T follicular helper cell (primary cell): ENCODE results near the gene YPEL5.
A peak's percentile ranks its signal among the peaks of the same experiment; 100 is the strongest.

ENCODE experiments used
- DNase-seq: peaks from one replicate; pipeline ENCODE4 v3.0.0-alpha.2; 2020; ENCODE audit warnings: low read depth

Gene YPEL5

DNA sequence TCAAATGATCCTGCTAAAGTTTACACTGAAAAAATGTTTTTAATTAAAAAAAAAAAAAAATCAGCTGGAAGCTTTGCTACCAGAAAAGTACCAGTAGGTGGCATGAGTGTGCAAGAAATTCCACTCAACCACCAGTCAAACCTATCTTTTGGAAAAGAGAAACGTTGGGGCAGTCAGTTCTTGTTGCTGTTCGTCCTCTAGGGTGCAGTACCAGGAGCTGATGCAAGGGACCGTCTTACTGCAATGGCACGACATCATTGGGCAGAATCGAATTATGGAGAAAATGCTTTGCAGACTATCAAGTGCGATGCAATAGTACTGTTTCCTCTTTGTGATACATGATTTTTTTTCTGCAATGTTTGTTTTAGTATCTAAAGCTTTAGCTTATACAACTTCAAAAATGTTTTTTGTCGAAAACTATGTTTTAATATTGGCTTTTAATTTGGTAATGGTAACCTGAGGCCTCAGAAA lies 18.3 kb downstream of the YPEL5 start:
- peak; percentile 42 for DNase-seq

DNA sequence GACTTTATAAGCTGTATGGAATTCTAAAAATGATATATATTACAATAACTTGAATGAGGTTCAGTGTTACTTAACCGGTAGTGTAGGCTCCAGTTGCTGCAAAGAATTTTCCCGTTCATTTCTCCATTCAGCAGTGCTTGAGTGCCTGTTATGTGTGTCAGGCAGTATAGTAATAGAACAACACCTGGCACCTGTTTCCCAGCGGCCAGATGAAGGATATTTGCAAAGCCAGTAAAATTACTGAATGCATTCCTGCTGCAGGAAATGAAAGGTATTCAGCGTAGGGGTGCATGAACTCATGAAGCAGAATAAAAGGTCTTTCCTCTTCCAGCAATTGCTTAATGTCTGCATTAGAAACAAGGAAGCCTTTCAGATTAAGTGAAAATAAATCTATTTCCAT lies 18.8 kb downstream of the YPEL5 start:
- no peak for DNase-seq

DNA sequence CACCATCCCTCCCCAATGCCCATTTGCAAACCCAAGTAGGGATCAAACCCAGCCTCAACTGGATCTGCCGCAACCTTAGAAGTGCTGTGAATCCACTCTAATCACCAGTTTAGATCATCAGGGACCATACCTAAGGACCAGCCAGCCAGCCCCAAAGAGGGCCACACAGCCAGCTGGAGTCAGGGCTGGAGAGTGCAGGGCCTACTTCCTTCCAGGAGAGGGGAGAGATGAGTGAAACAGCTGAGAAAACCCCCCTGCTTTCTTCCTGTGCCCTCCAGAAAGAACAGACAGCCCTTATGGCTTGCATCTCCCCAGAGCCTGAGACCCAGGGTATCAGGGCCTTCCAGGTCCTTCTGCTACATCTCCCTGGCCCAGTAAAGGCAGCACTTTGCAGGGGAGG lies 25.8 kb downstream of the YPEL5 start:
- DNase-seq, result no peak

DNA sequence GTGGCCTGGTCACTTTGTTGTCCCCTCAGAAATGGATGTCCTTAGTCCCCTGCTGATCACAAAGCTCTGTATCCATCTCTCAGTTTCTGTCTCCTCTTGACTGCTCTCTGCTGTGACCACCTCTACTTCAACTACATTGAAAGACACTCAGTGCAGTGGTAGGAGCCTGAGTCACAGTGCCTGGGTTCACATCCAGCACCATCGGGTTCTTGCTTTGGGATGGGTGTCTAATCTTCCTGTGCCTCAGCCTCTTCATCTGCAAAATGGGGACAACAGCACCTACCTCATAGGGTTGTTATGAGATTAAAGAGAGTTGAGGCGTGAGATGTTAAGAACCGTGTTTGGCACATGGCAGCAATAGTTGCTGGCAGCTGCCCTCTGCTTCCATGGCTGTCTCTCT lies 30.6 kb downstream of the YPEL5 start:
- no peak for DNase-seq

DNA sequence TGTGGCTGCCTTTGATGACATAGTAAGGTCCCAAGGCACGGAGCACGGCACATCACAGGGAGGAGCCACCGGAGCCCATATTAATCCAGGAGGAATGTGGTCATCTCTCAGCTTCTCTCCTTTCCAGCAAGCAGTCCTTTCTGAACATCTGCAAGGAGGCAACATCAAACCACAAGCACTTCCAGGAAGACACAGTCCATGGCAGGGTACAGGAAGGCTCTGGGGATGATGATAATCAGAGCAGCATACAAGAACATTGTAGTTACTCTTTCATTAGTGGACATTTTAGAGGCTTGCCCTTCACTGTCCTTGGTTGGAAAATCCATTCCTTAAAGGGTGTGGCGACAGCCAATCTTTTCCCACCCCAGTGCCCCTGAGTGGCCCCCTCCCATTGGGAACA lies 31.1 kb downstream of the YPEL5 start:
- DNase-seq, result no peak

DNA sequence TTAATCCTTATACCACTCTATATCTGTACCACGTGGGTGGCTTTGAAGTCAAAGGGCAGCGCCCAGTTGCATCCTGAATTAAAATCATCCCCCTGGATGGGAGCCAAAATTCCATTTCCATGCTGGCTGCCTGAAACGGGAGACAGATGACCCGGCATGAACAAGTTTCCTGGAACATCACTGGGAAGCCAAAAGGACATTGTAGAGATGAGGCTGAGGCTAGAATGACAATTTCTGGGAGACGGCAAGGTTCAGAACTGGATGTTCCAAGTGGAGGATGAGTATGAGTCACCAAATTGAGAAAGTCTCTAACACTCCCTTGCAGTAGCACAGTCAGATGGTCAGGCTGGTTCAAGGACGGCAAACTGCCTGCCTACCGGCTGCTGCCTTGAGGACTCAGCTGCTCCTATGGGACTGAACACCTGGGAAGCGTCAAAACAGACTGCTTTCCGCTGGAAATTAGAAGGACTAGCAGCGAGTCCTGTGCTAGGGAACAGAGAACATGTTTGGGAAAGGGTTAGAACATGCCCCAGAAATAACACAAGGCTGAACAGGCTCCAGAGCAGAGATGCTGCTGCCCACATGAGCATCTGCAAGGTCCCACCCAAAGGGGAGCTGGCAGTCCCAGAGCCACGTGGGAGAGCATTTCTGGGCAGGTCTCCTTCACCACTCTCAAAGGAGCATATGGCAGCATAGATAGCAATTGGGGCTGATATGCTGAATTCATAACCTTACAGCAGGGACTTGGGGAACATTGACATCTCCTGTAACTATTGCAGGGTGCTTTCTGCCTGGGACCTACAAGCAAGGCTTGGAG lies 32.0 kb downstream of the YPEL5 start:
- no peak for DNase-seq

DNA sequence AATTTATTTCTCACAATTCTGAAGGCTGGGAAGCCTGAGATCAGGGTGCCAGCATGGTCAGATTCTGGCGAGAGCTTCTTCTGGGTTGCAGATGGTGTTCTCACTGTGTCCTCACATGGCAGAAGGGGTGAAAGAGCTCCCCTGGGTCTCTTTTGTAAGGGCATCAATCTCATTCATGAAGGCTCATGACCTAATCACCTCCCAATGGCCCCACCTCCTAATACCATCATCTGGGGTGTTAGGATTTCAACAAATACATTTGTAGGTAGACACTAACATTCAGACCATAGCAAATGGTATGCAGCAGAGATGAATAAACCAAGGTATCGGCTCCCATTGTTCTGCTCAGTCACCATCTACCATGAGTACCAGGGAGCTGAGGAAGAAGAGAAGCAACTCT lies 32.7 kb downstream of the YPEL5 start:
- DNase-seq, result no peak

DNA sequence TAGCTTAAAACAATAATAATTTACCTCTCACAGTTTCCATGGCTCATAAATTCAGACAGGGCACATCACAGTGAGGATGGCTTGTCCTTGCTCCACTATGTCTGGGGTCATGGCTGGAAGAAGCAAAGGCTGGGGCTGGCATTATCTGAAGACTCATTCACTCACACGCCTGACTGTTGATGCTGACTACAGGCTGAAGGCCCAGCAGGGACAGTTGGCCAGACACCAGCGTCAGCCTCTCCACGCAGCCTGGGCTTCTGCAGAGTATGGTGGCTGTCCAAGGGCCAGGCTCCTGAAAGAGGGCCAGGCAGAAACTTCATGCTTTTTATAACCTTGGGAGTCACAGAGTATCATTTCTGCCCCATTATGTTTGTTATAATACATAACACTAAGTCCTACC lies 33.4 kb downstream of the YPEL5 start:
- DNase-seq, result no peak

DNA sequence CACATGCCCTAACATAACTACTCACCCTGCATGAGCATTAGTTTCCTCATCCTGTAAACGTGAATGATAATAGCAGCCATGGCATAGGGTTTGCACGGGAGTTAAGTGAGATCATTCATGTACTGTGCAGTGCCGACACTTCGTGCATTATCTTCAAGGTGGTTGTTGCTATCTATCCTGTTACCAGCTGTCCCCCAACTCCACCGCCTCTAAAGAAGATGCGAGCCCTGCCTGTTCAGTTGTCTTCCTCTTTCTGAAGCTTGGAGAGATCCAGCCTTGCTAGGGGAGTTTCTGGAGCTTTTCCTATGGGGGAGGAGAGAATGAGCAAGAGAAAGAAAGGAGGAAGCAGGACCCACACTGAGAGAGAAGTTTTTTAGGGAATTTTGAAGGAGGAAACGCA lies 34.4 kb downstream of the YPEL5 start:
- no peak for DNase-seq

DNA sequence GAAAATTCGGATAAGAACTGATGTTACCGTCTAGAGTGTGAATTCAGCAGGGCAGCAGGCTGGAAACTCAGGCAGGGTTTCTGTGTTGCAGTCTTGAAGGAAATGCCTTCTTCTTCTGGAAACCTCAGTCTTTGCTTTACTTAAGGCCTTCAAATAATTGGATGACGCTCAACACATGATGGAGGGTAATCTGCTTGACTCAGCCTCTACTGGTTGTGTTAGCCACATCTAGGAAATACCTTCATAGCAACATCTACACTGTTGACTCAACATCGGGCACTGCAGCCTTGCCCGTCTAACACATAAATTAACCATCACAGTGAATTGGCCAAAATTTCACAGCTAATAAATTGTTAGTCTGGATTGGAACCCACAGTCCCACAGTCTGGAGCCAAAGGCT lies 37.2 kb downstream of the YPEL5 start:
- no peak for DNase-seq

DNA sequence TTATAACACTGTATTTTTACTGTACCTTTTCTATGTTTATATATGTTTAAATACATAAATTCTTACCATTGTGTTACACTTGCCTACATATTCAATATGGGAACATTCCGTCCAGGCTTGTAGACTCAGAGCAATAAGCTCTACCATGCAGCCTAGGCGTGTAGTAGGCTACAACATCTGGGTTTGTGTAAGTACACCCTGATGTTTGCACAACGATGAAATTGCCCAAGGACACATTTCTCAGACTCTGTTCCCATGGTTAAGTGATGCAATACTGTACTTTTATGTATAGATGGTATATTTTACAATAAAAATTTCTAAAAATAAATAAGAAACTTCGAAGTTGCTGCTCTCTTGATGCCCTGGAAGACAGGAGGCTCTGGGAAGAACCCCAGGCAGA lies 38.4 kb downstream of the YPEL5 start:
- no peak for DNase-seq

DNA sequence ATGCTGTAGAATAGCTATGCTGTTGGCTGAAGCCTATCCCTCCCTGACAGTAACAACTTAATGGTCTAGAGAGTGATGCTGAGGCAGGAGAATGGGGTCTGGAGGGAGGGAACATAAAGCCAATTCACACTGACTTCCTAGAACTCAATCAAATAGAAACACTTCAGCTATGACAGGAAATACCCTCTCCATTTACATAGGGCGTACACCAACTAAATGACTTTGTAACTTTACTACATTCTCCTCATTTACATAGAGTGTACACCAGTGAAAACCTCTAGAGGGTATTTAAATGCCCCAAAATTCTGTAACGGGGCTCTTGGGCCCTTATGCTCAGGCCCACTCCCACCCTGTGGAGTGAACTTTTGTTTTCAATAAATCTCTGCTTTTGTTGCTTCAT lies 41.5 kb downstream of the YPEL5 start:
- no peak for DNase-seq

DNA sequence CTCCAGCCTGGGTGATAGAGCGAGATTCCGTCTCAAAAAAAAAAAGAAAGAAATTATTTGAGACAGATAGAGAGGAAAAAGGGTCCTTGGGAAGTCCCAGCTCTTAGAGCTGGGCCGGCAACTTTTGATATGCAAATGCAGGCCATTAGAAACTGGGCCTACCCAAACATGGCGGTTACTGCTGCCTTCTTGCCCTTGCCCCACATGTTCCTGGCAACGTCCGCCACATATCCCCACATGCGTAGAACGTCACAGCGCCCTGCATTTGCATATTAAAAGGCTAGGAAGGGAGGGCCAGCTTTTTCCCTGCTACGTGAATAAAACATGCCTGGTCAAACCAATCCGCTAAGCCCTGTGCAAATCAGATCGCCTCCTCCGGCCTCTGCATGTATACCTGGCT lies 43.8 kb downstream of the YPEL5 start:
- DNase-seq, result no peak

DNA sequence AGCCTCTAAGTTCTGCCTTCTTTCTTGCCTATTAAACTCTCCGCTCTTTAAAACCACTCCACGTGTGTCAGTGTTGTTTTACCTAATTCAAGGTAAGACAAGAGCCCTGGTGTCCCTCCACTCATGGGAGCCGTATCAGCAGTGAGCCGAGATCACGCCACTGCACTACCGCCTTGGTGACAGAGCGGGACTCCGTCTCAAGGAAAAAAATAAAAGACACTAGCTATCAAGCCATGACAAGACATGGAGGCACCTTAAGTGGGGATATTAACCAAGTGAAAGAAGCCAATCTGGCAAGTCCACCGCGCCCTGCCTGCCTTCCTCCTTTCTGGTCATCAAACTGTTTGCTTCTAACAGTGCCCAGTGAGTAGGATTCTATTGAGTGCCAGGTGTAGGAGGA lies 44.3 kb downstream of the YPEL5 start:
- DNase-seq, result no peak

DNA sequence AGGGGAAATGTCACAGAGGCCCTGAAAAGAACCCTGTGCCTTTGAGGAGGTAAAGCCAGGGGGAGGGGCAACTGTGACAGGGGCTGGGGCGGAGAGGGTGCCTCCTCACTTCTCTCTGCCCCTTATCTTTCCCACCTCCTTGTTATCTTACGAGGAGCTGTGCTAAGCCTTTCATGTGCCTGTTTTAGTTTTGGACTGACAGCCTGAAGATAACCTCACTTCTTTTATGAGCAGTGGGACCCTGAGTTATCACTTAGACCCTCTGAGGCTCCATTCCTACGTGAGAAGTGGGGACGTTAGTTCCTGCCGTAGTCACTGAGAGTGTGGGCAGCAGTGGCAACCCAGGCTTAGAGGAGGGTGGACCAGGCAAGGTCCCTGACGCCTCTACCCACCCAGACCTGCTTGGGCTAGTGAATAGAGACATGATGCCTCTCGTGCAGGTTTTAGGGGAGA lies 45.0 kb downstream of the YPEL5 start:
- no peak for DNase-seq

DNA sequence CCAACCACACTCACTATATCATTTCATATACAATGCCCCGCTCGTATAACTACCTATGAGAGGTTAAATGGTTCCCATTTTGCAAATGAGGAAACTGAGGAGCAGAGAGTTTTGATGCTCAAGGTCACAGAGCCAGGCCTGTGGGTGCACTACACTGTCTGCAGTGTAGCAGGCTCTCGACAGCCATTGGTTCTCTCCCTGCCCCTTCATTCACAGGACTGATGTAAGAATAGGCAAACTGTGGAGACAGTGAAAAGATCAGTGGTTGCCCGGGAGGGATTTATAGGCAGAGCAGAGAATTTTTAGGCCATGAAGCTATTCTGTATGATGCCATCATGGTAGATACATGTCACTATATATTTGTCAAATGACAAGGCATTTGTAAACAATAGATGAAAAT lies 45.5 kb downstream of the YPEL5 start:
- no peak for DNase-seq

DNA sequence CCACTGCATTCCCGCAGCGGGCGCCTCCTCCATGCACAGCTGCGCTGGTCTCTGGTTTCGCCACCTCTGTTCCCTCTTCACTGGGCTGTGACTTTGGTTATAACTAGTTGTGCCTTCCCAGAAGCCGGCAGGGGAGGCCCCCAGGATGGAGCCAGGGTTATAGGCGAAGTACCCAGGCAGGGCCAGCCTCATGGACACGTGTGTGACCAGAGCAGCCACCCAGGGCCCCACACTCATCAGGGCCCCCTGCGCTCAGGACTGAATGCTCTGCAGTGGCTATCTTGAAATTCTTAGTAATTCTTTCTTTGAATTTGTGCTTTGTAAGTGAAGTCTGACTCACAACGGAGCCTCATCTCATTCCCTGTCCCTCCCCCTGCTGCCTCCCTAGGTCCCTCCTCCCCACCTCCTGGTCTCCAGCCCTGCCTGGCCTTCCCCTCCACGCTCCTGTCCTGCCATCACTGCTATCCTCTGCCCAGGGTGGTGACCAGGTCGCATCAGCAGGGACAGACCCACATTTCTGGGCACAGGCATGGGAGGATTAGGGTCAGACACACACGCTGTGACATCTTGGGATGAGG lies 46.4 kb downstream of the YPEL5 start:
- DNase-seq, result no peak

DNA sequence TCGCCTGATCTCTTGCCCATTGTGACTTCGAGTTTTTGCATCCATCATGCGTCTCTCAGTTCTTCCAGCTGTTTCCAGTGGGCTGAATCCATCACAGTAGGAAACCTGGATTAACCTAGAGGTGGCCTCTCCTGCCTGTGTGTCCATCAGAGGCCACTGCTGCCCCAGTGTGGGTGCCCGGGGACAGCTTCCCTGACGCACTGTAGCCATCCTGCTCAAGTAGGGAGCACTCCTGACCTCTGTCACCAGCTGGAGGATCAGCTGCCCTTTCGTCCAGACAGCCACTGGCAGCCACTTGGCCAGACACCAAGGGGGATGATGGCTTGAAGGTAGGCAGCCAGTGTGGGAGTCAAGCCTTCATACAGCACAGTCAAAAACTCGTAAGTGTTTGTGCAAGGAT lies 47.6 kb downstream of the YPEL5 start:
- DNase-seq, result no peak

DNA sequence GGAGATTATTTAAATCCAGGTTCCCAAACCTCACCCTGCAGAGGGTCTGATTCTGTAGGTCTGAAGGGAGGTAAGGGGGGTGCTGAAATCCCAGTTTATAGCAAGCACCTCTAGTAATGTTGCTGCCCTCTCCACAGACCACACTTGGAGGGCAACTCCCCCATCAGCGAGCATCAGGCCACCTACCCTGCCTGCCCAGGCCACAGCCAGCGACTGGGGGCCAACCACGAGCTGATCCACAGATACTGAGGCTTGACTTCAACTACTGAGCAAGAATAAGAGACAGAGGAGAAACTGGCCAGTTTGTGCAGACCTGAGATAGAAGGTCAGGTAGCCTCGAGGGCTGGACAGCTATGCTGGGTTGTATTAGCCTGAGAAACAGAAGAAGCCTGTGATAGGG lies 48.2 kb downstream of the YPEL5 start:
- DNase-seq, result no peak

DNA sequence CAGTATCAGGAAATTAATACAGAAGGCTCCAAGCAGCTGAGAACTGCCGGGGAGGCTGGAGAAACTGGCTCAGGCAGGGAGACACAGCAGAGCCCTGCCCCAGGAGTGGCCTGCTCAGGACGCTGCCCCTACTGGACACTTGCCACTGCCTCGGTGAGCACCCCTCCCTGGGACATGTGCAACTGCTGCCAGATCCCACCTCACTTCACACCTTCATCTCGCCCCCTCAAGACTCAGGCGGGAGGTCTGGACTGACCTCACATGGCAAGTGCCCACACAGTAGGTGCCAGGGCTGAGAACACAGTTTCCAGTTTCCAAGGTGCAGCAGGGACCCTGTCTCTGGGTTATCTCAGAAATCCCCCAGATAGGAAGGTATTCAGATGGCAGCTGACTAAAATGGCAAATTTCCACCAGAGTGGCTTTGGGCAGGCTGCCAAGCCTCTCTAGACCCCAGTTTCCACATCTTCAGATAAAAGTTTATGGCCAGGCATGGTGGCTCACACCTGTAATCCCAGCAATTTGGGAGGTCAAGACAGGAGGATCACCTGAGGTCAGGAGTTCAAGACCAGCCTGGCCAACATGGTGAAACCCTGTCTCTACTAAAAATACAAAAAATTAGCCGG lies 50.9 kb downstream of the YPEL5 start:
- no peak for DNase-seq

DNA sequence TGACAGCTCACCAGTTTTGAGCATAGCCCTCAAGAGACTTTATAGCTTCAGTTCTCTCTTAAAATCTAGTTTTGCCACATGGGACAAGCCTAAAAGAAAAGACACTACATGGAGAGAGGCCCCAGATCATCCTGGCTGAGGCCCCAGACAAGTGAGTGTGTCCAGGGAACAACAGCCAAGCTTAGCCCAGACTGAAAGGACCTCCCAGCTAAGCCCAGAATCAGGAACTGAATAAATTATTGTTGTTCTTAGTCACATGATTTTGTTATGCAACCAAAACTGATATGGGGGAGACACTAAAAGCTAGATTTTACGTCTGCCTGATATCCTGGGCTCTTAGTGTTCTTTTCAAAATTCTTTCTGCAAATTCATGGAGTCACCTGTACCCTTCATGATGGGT lies 55.2 kb downstream of the YPEL5 start:
- no peak for DNase-seq

DNA sequence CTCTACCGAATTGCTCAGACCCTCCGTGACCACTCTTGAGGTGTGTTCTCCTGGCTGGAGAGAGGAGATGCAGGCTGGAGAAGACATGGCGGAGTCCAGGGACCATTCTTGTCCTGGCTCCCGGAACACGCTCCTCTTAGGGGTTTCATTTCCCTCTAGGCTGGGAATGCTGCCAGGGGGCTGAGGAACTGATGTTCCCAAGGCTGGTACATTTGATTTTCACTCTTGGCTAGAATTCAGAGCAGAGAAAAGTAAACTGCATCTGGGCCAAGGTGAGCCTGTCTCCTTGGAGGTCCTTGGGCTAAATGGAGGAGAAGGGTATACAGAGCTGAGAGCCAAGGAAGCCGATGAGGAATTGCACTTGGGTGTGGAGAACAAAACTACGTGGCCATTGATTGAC lies 56.3 kb downstream of the YPEL5 start:
- no peak for DNase-seq

DNA sequence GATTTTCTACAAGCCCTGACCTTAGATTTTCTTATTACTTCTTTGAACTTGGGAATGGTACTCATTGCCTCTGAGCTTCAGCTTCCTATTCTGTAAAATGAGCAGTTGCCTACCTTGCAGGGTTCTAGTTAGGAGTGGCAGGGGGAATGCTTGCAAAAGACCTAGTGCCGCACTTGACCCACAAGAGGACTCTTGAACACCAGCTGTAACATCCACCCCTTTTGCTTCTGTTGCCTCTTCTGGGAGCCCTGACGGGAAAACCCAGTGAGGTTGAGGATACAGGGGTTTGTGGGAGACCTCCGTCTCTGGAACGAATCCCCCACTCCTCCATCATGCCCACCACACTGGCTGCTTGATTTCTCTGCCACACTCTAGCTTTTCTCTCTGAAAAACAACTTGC lies 57.5 kb downstream of the YPEL5 start:
- DNase-seq, result no peak
